GM18873 (cell line): ENCODE results near the gene EPHB2.

Source experiments
- ATAC-seq: cut with Tn5 transposase; IDR thresholded peaks from one replicate; pipeline ENCODE4 v1.9.1; 2021; ENCODE audit warnings: mild to moderate bottlenecking, moderate library complexity, moderate number of reproducible peaks; ENCODE audit not compliant: unreplicated experiment, low FRiP score

EPHB2 gene

DNA sequence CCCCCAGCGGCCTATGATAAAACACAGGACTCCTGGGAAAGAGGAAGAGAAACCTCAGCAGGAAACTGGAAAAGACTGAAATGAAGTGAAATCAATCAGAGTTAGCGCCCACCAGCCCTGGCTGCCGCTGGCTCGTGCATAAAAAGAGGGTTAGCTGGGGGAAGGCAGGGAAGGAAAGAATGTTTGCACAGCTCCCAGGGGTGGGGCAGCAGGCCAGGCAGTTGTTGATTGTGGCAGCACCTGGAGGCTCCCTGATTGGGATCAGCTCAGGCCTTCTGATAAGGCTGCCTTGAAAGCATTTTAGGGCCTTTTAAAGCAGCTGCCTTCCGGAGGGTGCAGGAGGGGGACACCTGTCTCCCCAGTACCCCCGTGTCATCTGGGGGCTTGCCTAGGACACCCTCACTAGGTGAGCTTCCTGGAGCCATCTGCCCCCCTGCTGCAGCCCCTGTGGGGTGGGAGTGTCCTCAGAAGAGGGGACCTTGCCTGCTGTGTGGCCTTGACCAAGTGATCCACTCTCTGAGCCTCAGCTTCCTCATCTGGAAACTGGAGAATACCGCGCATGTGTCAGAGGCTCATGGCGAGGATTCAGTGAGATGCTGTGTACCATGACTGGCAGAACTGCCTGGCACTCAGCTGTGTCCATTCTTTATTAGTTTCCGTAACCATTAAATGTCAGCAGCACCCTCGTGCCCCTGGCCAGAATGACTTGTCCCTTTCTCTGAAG, 6.6 kb downstream of the EPHB2 start:
- ATAC-seq = no peak

DNA sequence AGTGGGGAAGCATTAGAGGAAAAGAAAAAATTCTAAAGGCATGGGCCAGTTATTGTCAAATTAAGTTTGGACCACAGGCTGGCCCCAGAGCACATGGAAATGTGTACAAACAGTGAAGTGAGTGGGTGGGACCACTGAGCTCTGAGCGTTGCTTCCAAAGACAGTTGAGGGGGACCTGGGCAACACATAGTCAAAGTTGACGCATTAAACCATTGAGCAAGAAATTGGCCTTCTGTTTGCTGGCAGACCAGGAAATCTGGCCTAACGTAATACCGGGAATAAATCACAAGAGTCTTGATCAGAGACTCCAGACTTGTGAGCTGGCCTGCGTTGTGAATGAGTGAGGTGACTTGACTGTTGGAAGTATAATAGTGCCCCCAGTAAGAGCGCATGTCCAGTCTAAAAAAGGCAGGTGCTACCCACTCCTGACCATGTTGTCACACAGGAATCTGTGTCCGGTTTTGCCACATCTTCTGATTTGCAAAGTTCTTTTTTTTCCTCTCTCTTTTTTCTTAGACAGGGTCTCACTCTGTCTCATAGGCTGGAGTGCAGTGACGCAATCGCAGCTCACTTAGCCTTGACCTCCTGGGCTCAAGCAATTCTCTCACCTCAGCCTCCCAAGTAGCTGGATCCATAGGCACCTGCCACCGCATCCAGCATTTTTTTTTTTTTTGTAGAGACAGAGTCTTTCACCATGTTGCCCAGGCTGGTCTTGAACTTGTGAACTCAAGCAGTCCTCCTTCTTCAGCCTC, 10.7 kb downstream of the EPHB2 start:
- no peak for ATAC-seq

DNA sequence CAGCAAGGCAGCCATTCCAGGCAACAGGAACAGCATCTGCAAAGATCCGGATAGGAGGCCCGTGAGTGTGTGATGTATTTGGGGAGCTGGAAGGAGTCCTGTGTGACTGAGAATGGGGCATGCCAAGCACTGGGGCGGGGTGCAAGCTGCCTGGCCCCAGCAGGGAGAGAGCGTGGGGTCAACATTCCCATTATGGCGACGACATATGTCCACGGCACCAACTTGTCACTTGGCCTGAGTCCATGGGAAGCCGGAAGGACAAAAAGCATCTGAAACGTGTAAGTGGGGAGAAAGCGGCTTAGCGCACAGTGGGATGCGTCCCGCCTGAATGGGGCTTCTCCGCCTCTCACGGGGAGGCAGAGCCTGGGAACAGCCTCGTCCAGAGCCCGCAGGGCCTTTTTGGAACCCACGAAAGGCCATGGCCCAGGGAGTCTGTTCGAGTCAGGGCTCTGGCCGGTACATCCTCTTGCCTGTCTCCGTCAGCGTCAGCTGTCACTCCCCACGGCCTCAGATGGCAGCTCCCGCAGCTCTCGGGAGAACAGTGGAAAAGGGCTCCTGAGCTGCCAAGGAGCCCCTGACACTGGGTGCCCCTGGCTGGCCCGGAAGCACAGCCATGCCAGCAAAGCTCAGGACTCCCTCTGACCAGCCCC, 12.4 kb downstream of the EPHB2 start:
- ATAC-seq = no peak

DNA sequence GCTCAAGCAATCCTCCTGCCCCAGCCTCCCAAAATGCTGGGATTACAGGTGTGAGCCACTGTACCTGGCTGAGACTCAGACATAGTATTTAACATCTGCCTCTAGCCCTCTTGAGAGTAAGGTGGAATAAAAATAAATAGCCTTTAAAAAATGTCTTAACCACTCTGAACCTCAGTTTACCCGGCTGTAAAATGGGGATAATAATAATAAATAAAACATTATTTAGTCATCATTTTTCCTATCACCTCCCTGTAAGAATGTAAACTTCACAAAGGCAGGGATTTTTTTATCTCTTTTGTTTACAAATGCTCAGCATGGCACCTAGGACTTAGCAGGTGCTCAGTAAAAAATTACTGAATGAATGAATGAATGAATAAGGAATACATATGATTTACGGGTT, 17.2 kb downstream of the EPHB2 start:
- no peak for ATAC-seq

DNA sequence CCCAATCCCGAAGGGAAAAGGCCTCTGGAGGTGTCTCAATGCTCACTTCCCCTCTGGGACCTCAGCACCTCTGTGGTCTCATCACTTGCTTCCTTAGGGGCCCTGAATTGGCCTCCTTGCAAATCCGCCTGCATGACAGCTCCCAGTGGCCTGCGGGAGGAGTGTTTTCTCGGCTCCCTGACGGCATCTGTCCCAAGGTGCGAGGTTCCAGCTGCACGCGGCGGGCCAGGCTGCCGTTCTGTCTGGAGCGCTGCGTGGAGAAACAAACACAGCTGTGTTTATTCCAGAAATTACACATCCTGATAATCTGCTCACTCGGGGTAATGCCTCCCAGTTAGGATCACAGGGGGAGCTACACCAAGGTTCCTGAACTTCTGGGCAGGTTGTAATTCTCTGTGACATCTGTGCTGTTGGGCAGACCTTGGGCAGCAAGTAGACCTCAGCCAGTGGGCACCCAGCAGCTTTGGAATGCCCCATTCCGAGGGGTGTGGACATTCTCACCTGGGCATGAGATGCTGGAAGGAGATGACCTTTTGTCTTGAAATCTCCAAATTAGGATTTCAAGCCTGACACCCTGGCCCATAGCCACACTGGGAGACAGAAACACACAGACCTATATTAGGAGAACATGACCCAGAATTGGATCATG, 18.2 kb downstream of the EPHB2 start:
- ATAC-seq = no peak

DNA sequence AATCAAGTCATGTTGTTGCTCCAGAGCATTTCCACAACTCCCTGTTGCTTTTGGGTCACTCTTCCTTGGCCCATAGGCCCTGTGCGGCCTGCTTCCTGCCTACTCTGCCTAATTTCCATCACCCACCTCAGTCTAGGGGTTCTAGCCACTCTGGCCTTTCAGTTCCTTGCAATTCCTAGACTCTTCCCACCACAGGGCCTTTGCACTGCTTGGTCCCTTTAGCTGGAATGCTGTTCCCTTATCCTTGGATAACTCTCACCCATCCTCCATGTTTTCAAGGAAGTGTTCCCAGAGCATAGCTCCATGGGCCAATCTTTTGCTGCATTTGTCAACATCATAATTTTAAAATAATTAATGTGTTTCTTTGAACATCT, 18.7 kb downstream of the EPHB2 start:
- ATAC-seq = no peak

DNA sequence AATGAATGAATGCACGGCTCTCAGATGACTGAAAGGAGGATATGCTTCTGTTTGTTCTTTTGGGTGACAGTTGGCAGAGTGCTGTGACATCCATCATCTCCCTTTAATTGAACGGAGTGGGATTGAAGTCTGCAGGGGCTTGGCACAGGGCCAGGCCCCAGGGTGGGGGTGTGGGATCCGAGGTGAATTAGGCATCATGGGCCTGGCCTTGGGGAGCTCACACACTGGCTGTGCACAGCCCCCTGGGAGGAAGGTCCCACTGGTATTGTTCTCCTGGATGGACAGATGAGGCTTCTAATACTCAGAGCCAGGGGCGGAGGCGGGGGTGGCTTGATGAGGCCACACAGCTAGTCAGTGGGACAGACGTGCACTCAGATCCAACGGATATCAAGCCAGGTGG, 19.3 kb downstream of the EPHB2 start:
- ATAC-seq = no peak

DNA sequence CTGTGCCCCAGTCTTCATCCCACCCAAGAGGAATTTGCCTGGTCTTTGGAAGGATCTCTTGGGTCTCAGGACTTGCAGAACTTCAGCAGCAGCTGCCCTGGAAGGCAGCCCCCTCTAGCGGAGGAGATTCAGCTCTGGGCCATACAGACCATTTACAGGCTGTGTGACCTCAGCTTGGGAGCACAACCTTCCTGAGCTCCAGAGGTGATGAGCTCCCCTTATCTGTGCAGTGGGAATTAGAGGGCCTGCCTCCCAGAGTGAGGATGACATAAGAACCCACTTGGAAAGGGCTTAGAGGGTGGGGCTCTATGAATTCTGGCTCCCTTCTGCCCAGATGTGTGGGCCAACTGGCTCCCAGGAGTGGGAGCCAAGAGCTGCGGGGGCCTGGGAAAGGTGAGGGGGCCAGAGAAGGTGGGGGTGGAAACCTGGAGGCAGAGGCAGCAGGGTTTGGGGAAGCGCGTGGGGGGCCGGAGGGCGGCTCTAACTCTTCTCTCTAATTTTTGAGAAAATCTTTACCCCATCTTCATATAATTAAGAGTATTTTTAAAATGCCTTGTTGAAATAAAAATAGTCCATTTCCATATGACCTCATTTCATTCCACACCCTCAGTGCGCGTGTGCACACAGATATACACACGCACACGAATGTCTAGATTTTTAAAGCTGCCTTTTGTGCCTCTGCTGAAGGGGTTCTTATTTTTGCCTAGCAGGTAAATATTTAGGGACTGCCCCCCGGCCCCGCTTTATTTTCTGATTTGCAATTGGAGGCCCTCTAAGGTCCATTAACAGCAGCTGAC, 21.5 kb downstream of the EPHB2 start:
- no peak for ATAC-seq

DNA sequence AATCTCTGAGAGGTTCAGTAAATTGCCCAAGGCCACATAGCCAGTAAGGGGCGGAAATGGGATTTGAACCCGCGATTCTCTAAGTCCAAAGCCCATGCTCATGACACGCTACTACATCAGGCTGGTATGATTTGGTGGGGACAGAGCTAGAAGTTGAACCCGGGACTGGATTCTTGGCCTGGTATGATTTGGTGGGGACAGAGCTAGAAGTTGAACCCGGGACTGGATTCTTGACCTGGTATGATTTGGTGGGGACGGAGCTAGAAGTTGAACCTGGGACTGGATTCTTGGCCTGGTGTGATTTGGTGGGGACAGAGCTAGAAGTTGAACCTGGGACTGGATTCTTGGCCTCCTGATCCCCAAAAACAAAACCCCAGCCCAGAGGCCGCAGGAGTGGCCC, 23.0 kb downstream of the EPHB2 start:
- no peak for ATAC-seq

DNA sequence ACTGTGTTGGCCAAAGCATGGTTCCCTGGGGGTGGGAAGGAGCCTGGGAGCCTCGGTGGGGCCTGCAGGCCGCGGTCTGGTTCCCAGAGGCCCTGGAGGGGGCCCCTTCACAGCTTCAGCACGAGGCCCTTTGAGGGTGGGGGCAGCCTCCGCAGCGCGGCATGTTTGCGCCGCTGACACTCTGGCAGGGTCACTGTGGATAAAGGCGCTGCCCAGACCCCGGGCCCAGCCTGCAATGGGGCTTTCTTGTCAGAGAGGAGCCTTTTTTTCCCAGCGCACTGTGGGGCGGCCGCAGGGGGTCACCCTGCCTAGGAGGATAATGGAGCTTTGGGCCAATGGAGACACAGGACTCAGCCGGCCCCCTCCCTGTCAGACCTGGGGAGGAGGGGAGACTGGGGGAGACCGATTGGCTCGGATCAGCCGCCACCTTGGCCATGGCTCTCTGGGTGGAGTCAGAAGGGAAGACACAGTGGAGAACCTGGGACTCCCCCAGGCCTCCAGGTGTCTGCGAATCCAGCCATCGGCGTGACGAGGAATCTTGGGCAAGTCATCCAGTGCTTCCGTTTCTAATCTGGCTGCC, 26.0 kb downstream of the EPHB2 start:
- ATAC-seq = no peak

DNA sequence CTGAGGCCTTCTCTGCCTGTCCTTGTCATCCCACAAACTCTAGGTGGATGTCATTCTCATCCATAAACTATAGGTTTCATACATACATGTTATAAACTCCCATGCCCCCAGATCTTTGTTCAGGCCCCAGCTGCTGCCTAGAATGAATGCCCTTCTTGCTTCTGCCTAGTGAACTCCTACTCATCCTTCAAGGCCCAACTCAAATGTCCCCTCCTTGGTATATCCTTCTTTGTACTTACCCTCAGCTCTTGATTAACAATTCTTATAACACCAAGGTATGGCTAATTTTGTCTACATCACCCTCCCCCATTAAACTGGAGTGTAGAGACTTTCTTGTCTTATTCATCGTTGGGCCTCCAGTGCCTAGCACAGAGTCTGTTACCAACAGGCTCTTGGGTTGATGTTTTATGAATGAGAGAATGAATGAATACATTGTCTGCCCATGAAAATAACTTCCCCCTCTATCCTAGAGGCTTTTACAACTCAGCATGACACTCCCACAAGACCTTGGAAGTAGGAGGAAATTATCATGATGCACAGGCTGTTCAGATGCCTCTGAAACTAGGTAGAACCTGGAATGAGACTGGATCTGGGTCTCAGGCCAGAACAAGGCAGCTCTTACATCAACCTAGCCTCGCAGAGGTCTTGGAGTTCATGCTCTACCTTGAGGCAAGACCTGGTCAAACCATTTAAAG, 26.9 kb downstream of the EPHB2 start:
- ATAC-seq = no peak

DNA sequence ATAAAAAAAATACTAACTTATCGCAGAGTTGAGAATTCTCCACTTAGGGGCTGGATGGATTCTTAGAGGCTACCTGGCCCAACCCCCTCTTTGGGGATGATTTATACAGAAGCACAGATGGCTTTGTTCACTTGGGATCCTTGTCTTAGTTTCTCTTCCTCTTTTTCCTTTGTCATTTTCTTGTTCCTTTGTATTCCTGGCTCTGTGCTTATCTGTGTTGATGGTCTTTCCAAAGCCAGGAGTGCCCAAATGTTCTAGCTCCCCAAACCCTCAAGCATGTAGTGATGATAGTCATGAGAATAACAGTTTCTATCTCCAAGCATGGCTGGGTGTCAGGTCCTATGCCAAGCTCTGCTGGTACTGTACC, 27.4 kb downstream of the EPHB2 start:
- ATAC-seq = no peak

DNA sequence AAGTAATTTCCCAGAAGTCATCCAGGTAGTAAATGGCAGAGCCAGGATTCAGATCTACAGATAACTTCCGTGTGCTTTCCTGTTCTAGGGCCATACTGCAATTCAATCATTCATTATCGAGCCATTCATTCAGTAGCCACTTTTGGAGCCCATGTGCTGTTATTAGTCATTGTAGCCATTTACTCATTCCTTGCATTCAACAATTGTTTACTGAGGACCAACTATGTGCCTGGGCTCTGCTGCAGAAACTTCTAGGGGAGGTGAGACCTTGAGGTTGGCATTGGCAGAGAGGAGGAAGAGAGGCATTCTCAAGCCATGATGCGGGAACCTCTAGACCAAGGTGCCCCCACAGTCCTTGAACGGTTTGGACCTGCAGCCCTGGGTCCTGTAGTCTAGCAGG, 27.9 kb downstream of the EPHB2 start:
- no peak for ATAC-seq

DNA sequence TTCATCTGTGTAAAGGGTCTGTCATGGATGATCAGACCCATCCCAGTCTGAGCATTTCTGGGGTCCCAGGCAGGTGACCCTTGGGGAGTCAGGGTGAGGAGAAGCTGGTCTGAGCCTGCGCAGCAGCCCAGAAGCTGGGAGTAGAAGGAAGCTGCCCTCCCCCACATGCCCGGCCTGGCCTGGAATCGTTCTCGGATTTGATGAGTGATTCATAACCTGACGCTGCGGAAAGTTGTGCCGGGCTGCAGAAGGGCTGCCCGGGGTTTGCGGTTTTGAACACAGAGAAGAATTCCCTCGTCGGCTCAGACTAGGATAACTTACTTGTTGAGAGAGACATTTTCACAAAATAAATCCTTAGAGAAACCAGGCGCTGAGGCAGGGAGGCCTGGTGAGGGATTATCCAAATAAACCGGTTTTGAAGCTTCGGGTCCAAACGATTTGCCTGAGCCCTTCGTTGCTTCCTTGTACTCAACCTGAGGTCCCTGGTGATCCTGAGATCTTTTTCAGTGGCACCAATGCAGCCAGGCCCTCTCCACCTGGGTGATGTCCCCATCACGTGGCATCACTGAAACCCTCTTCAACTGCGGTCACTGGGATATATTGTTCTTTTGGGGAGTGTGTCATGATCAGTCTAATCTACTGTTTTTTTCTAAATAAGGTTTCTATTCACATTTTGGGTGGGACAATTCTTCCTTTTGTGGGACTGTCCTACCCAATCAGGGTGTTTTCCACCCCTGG, 29.2 kb downstream of the EPHB2 start:
- ATAC-seq = no peak

DNA sequence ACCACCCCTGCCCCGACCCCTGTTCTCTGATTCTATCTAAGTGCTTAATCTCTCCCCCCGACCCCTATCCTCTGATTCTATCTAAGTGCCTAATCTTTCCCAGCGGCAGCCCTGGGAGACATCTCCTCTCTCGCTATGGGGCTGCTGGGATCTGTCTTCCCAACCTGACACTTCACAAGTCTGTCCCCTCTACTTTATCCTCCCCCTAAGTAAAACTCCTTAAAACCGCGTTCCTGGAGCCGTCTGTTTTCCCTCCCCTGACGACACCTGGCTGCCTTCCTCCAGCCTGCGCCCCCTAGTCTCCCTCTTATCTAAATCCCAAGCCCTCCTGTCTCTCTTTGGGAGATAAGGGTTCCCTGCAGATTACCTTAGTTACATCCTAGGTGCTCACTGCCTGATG, 30.5 kb downstream of the EPHB2 start:
- no peak for ATAC-seq

DNA sequence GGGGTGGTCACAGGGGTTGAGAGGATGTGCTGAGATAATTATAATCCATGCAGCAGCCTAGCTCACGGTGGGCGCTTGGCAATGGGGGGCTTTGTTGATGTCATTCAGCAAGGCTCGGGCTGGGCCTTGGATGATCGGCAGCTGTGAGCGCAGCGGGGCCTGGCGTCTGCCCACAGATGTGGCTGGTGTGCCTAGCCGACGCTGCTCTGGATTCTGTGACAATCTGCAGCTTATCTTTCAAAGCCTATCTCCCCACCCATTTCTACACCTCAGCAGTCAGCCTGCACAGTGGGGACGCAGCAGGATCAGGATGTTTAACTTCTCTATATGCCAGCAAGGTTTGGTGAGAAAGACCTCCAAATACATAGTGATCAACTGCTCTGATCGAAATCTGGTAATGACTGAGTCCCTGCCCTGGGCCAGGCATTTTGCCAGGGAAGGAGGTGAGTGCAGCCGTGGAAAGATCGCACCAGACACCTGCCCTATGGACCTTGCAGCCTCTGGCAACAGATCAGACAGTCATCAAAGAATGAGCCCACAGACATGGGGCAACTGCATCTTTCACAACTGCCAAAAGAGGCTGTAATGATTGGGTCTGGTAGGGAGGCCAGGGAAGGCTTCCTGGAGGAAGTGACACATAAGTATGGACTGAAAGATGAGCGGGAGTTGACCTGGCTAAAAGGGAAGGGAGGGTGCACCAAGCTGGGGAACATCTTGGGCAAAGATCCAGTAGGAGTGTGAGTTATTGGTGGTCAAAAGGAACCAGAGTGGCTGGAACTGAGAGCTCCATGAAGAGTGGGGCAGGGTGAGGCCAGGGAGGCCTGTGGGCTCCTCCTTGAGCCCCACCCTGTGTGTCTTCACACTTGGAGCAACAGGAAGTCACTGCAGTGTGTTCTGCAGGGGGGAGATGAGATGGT, 35.3 kb downstream of the EPHB2 start:
- no peak for ATAC-seq

DNA sequence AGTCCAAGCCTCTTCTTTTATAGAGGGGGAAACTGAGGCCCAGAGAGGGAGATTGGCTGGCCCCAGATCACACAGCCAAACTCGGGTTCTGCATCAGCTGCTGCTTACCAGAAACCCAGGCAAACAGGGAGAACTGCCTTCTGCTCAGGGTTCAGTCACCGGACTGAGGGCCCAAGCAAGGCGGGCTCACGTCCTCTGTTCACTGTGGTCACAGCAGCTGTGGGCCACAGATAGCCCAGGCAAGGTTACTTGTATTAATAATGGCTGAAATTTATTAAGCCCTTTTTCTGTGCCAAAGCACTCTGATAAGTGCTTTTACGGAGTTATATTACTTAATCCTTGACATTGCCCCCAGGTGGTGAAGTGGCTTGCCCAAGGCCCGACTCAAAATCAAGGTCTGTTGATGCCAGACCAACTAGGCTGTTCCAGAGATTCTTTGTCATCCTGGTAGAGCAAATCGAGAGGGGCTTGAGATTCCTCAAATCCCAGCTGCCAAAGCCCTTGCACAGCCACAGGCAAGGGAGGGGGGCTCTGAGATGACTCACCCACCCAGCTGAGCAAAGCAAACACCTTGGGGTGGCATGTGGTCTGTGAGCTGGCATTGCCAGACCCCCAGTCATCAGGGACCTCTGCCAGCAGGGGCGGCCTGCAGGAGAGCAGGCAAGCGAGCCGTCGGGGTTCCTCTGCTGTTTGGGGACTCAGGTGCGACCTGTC, 36.5 kb downstream of the EPHB2 start:
- ATAC-seq = no peak
